Measurements from ENCODE around the gene PKN2. TPM values are rescaled to one million over a fixed set of nuclear protein-coding genes. Genes with fewer than 3 reads are reported as not detected.

PKN2 gene
- total and polyA plus RNA-seq, 2 of the 8 experiments (the other 6 are each of a cell fraction or from before 2014, with no cell fraction given) = 7.8 to 32.0 TPM

GRCh38 chr1:88697503-88697902 lies 13.4 kb downstream of the PKN2 start:
- no peak overlapping the region for H2BK5ac ChIP-seq (ENCODE audit: low read depth, low read length)
- no peak overlapping the region for H4K5ac ChIP-seq (ENCODE audit: insufficient read length, low read depth, low read length)
- no peak overlapping the region for H3K4me2 ChIP-seq (ENCODE audit: insufficient read depth in 1 of 2, low read depth in 2 of 2, low read length in 2 of 2)
- ChIA-PET POLR2A (ENCODE audit: partially characterized antibody) (interaction anchor here (1.8 kb wide), 1 partner anchor 13 kb away, joined by 10 read pairs; the partner anchor contains the start of gene PKN2), CTCF (ENCODE audit: partially characterized antibody) (interaction anchor here (0.6 to 1.2 kb wide), 3 partner anchors 8 to 38 kb away, joined by 3 to 4 read pairs (median 3); no protein-coding TSS in a partner anchor)
- no peak overlapping the region for H3K27ac ChIP-seq (ENCODE audit: low read depth, low read length)
- no peak overlapping the region for H2BK15ac ChIP-seq (ENCODE audit: low read length)
- H2AK5ac ChIP-seq (ENCODE audit: low read depth, low read length) = no peak overlapping the region
- no peak overlapping the region for H3K14ac ChIP-seq (ENCODE audit: insufficient read length)
- no peak overlapping the region for H3K9ac ChIP-seq (replicated peaks in 1 of 4; ENCODE audit: extremely low read depth in 1 of 4, low read depth in 3 of 4, low read length in 3 of 4)
- DNase-seq (ENCODE audit: low read depth in 1 of 2, low spot score in 2 of 2) = no peak
- no peaks in the 10 kb centered on the region for H3K9me3 ChIP-seq (ENCODE audit: insufficient read depth in 2 of 2, low read depth in 1 of 2, low read length in 1 of 2)
- H3K56ac ChIP-seq (replicated peaks; ENCODE audit: insufficient read length, low read depth, low read length) = no peak overlapping the region
- H2BK120ac ChIP-seq (replicated peaks; ENCODE audit: low read depth, low read length) = no peak overlapping the region
- H3K79me2 ChIP-seq (ENCODE audit: control insufficient read depth in 1 of 2, insufficient read depth in 2 of 2, low read length in 2 of 2) = peaks cover 3 to 92% of the 10 kb centered on the region in 2 experiments; a peak in 3 of 4 replicates
- H3K79me1 ChIP-seq (ENCODE audit: low read depth, low read length) = no peaks in the 10 kb centered on the region
- H2BK12ac ChIP-seq (ENCODE audit: low read depth, low read length) = no peak overlapping the region
- H3K4me1 ChIP-seq (replicated peaks in 1 of 4; ENCODE audit: control insufficient read depth in 3 of 4, insufficient read depth in 4 of 4, low read length in 3 of 4) = peaks cover 0 to 5% (median 0%) of the 10 kb centered on the region in 4 experiments; a peak in 1 of 7 replicates
- no peaks in the 10 kb centered on the region for H3K27me3 ChIP-seq (replicated peaks in 1 of 4; ENCODE audit: control insufficient read depth in 3 of 4, extremely low read depth in 1 of 4, insufficient read depth in 3 of 4, low read length in 3 of 4)
- peaks cover 0 to 2% (median 0%) of the 10 kb centered on the region in 4 experiments; a peak in 1 of 8 replicates for H3K36me3 ChIP-seq (ENCODE audit: control insufficient read depth in 2 of 4, insufficient read depth in 4 of 4, low read length in 3 of 4)
- H4K91ac ChIP-seq (replicated peaks; ENCODE audit: insufficient read length, low read length) = no peak overlapping the region
- no peak for TF ChIP-seq GTF2F1 (IDR thresholded peaks at IDR 0.05; ENCODE audit: borderline replicate concordance, low read depth, low read length)
- TF ChIP-seq EZH2 (IDR thresholded peaks at IDR 0.05; ENCODE audit: low read depth, low read length, severe bottlenecking) = no peak
- no peak for TF ChIP-seq SIRT6 (IDR thresholded peaks at IDR 0.05; ENCODE audit: low read length)
- no peak for TF ChIP-seq PHF8 (conservative IDR thresholded peaks at IDR 0.05; ENCODE audit: low read depth, low read length)
- TF ChIP-seq, protein P1, sequence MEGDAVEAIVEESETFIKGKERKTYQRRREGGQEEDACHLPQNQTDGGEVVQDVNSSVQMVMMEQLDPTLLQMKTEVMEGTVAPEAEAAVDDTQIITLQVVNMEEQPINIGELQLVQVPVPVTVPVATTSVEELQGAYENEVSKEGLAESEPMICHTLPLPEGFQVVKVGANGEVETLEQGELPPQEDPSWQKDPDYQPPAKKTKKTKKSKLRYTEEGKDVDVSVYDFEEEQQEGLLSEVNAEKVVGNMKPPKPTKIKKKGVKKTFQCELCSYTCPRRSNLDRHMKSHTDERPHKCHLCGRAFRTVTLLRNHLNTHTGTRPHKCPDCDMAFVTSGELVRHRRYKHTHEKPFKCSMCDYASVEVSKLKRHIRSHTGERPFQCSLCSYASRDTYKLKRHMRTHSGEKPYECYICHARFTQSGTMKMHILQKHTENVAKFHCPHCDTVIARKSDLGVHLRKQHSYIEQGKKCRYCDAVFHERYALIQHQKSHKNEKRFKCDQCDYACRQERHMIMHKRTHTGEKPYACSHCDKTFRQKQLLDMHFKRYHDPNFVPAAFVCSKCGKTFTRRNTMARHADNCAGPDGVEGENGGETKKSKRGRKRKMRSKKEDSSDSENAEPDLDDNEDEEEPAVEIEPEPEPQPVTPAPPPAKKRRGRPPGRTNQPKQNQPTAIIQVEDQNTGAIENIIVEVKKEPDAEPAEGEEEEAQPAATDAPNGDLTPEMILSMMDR (IDR thresholded peaks at IDR 0.05; ENCODE audit: control extremely low read depth in 1 of 3, insufficient read depth in 1 of 3, low read depth in 1 of 3, low read length in 3 of 3) = no peak
- no peak for TF ChIP-seq CREB1 (IDR thresholded peaks at IDR 0.05)
- TF ChIP-seq RBBP5 (IDR thresholded peaks at IDR 0.05; ENCODE audit: borderline replicate concordance, low read depth, low read length) = no peak
- TF ChIP-seq NRF1 (IDR thresholded peaks at IDR 0.05; ENCODE audit: low read depth, low read length) = no peak
- no peak for TF ChIP-seq NANOG (IDR thresholded peaks at IDR 0.05; ENCODE audit: insufficient read depth, low read depth, low read length, poor library complexity, severe bottlenecking)
- no peak for TF ChIP-seq TCF12 (IDR thresholded peaks at IDR 0.05; ENCODE audit: low read depth, low read length)
- no peak for TF ChIP-seq TAF7 (optimal IDR thresholded peaks at IDR 0.05; ENCODE audit: borderline replicate concordance, low read depth, low read length)
- H4K8ac ChIP-seq (ENCODE audit: extremely low read depth, insufficient read depth, low read length) = no peak overlapping the region
- no peaks in the 10 kb centered on the region for H3K23me2 ChIP-seq (ENCODE audit: low read depth, low read length)
- no peak overlapping the region for H3K4me3 ChIP-seq (ENCODE audit: extremely low read depth in 1 of 4, insufficient read depth in 2 of 4, low read depth in 3 of 4, low read length in 4 of 4)
- no peak for FAIRE-seq
- no peak overlapping the region for H2AFZ ChIP-seq (ENCODE audit: low read length)
- no peak overlapping the region for H3K4ac ChIP-seq (replicated peaks; ENCODE audit: insufficient read length, low read depth, low read length)
- no peak overlapping the region for H3K18ac ChIP-seq (ENCODE audit: extremely low read depth, low read length)
- H4K20me1 ChIP-seq (replicated peaks in 1 of 2; ENCODE audit: control insufficient read depth in 1 of 2, insufficient read depth in 2 of 2, low read length in 2 of 2) = peaks cover 5 to 6% of the 10 kb centered on the region in 2 experiments
- H2BK20ac ChIP-seq (ENCODE audit: low read length) = no peak overlapping the region
- no peak overlapping the region for H3K23ac ChIP-seq (ENCODE audit: insufficient read length)

Measured in H1 (cell line).